HepG2 (cell line): ENCODE data around the gene ZNF174. TPM values are rescaled to one million over a fixed set of nuclear protein-coding genes. Genes with fewer than 3 reads are reported as not detected.

Source experiments
- HOXA7 ChIP-seq: sonication (generic); formaldehyde crosslinking; IDR thresholded peaks from 2 replicates; pipeline ENCODE4 v1.8.1; 2022; ENCODE audit warnings: mild to moderate bottlenecking, missing genetic modification reagents, moderate library complexity
- KMT2B ChIP-seq: IDR thresholded peaks from 2 replicates; pipeline ENCODE4 v1.6.1; 2016; ENCODE audit warnings: missing genetic modification reagents, missing compliant biosample characterization
- MAF1 ChIP-seq: sonication (generic); formaldehyde crosslinking; IDR thresholded peaks from 2 replicates; pipeline ENCODE4 v1.5.0; 2020; ENCODE audit warnings: missing genetic modification reagents, borderline replicate concordance
- MED8 ChIP-seq: sonication (generic); formaldehyde crosslinking; IDR thresholded peaks from 2 replicates; pipeline ENCODE4 v1.8.1; 2023; ENCODE audit warnings: mild to moderate bottlenecking, missing genetic modification reagents; ENCODE audit not compliant: insufficient replicate concordance
- NPAS2 ChIP-seq: sonication (generic); formaldehyde crosslinking; IDR thresholded peaks from 2 replicates; pipeline ENCODE4 v1.8.0; 2022; ENCODE audit warnings: mild to moderate bottlenecking, missing genetic modification reagents, borderline replicate concordance
- RBFOX2 ChIP-seq: fragments of 200-400 bp; formaldehyde crosslinking; IDR thresholded peaks from 2 replicates; pipeline ENCODE4 v1.6.1; 2017; ENCODE audit warnings: low read depth, mild to moderate bottlenecking, low read length
- TEAD3 ChIP-seq: optimal IDR thresholded peaks from 2 replicates; pipeline ENCODE3; 2016; ENCODE audit warnings: borderline replicate concordance
- ZBTB21 ChIP-seq: sonication (generic); formaldehyde crosslinking; IDR thresholded peaks from 2 replicates; pipeline ENCODE4 v1.4.0; 2020; ENCODE audit warnings: missing genetic modification reagents
- ZNF343 ChIP-seq: sonication (generic); formaldehyde crosslinking; IDR thresholded peaks from 2 replicates; pipeline ENCODE4 v1.4.0; 2020; ENCODE audit warnings: mild to moderate bottlenecking, missing genetic modification reagents
- polyA plus RNA-seq, 8 experiments: library from polyadenylated mRNA; depleted of rRNA in 3 of 8; stranded (reverse) in 7 of 8; unstranded in 1 of 8; fragments of >200 nt; fragmentation: Illumina TruSeq in 4 of 8; extraction: Trizol in 4 of 8; gene quantifications; 2 replicates each; pipeline versions ENCODE4 v1.2.1 to v1.2.3, GENCODE V29; 2011 to 2016; ENCODE audit warnings: low read depth in 4 of 8, missing spikeins in 1 of 8, mixed read lengths in 1 of 8; ENCODE audit not compliant: insufficient read depth in 1 of 8
- total RNA-seq, 5 experiments: library from RNA; depleted of rRNA; stranded (reverse); fragments of >200 nt; fragmentation: Illumina TruSeq; extraction: Trizol; gene quantifications; 2 replicates each; pipeline ENCODE4 v1.2.3, GENCODE V29; 2016; ENCODE audit warnings: low read depth in 1 of 5
- TF ChIP-seq, protein P1 (sequence below): IDR thresholded peaks from 2 replicates; pipeline ENCODE4 v1.6.1; 2016
- TF ChIP-seq, protein P2 (sequence below): sonication (generic); formaldehyde crosslinking; IDR thresholded peaks from 2 replicates; pipeline ENCODE4 v1.4.0; 2020; ENCODE audit warnings: missing genetic modification reagents
- TF ChIP-seq, protein P3 (sequence below): IDR thresholded peaks from 2 replicates; pipeline ENCODE4 v1.6.1; 2016; ENCODE audit warnings: low read depth, missing genetic modification reagents, missing compliant biosample characterization
- TF ChIP-seq, protein P4 (sequence below), 2 experiments: IDR thresholded peaks; 2 replicates each; pipeline ENCODE4 v1.6.1; 2011 to 2012; ENCODE audit warnings: low read length in 2 of 2, borderline replicate concordance in 1 of 2, low read depth in 1 of 2, mild to moderate bottlenecking in 1 of 2, moderate library complexity in 1 of 2

The ZNF174 gene
- total and polyA plus RNA-seq, 2 of the 13 experiments (the other 11 are each of a cell fraction or from before 2014, with no cell fraction given), result 8.3 to 10.6 TPM

DNA sequence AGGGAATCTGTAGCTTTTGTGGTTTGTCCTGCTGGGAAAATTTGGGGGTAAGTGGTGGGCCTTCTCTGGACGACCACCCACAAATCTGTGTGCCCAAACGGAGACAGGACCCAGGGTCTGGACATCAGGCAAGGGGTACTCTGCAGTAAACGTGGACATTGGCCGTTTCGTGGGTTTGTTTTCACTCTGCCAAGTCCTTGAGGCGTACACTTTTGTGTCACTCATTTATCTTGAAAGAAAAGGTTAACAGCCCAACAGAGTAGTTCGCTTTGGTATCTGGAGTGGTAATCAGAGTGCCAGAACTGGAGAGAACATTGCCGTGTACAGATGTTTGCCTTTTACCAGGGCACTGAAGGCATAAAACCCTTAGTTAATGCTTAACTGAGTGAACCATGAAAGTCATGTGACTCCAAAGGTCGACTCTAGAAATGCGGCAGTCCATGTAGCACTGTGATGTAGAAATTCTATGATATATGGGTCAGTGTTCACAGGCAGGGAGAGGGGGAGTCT, 57.9 kb downstream of the ZNF174 start (continued):
- TF ChIP-seq, protein P1, sequence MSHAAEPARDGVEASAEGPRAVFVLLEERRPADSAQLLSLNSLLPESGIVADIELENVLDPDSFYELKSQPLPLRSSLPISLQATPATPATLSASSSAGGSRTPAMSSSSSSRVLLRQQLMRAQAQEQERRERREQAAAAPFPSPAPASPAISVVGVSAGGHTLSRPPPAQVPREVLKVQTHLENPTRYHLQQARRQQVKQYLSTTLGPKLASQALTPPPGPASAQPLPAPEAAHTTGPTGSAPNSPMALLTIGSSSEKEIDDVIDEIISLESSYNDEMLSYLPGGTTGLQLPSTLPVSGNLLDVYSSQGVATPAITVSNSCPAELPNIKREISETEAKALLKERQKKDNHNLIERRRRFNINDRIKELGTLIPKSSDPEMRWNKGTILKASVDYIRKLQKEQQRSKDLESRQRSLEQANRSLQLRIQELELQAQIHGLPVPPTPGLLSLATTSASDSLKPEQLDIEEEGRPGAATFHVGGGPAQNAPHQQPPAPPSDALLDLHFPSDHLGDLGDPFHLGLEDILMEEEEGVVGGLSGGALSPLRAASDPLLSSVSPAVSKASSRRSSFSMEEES (CRISPR knock-in tag), result peak; percentile 95
- TF ChIP-seq, protein P2, sequence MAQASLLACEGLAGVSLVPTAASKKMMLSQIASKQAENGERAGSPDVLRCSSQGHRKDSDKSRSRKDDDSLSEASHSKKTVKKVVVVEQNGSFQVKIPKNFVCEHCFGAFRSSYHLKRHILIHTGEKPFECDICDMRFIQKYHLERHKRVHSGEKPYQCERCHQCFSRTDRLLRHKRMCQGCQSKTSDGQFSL, result no peak
- no peak for TF ChIP-seq RBFOX2
- TF ChIP-seq, protein P3, sequence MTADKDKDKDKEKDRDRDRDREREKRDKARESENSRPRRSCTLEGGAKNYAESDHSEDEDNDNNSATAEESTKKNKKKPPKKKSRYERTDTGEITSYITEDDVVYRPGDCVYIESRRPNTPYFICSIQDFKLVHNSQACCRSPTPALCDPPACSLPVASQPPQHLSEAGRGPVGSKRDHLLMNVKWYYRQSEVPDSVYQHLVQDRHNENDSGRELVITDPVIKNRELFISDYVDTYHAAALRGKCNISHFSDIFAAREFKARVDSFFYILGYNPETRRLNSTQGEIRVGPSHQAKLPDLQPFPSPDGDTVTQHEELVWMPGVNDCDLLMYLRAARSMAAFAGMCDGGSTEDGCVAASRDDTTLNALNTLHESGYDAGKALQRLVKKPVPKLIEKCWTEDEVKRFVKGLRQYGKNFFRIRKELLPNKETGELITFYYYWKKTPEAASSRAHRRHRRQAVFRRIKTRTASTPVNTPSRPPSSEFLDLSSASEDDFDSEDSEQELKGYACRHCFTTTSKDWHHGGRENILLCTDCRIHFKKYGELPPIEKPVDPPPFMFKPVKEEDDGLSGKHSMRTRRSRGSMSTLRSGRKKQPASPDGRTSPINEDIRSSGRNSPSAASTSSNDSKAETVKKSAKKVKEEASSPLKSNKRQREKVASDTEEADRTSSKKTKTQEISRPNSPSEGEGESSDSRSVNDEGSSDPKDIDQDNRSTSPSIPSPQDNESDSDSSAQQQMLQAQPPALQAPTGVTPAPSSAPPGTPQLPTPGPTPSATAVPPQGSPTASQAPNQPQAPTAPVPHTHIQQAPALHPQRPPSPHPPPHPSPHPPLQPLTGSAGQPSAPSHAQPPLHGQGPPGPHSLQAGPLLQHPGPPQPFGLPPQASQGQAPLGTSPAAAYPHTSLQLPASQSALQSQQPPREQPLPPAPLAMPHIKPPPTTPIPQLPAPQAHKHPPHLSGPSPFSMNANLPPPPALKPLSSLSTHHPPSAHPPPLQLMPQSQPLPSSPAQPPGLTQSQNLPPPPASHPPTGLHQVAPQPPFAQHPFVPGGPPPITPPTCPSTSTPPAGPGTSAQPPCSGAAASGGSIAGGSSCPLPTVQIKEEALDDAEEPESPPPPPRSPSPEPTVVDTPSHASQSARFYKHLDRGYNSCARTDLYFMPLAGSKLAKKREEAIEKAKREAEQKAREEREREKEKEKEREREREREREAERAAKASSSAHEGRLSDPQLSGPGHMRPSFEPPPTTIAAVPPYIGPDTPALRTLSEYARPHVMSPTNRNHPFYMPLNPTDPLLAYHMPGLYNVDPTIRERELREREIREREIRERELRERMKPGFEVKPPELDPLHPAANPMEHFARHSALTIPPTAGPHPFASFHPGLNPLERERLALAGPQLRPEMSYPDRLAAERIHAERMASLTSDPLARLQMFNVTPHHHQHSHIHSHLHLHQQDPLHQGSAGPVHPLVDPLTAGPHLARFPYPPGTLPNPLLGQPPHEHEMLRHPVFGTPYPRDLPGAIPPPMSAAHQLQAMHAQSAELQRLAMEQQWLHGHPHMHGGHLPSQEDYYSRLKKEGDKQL (CRISPR knock-in tag), result no peak
- TF ChIP-seq ZBTB21, result no peak
- no peak for TF ChIP-seq ZNF343
- no peak for TF ChIP-seq KMT2B
- no peak for TF ChIP-seq TEAD3
- no peak for TF ChIP-seq MAF1
- TF ChIP-seq, protein P4, sequence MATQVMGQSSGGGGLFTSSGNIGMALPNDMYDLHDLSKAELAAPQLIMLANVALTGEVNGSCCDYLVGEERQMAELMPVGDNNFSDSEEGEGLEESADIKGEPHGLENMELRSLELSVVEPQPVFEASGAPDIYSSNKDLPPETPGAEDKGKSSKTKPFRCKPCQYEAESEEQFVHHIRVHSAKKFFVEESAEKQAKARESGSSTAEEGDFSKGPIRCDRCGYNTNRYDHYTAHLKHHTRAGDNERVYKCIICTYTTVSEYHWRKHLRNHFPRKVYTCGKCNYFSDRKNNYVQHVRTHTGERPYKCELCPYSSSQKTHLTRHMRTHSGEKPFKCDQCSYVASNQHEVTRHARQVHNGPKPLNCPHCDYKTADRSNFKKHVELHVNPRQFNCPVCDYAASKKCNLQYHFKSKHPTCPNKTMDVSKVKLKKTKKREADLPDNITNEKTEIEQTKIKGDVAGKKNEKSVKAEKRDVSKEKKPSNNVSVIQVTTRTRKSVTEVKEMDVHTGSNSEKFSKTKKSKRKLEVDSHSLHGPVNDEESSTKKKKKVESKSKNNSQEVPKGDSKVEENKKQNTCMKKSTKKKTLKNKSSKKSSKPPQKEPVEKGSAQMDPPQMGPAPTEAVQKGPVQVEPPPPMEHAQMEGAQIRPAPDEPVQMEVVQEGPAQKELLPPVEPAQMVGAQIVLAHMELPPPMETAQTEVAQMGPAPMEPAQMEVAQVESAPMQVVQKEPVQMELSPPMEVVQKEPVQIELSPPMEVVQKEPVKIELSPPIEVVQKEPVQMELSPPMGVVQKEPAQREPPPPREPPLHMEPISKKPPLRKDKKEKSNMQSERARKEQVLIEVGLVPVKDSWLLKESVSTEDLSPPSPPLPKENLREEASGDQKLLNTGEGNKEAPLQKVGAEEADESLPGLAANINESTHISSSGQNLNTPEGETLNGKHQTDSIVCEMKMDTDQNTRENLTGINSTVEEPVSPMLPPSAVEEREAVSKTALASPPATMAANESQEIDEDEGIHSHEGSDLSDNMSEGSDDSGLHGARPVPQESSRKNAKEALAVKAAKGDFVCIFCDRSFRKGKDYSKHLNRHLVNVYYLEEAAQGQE (IDR thresholded peaks at IDR 0.05; ENCODE audit: borderline replicate concordance in 1 of 2, low read depth in 1 of 2, low read length in 2 of 2), result no peak
- no peak for TF ChIP-seq NPAS2 (CRISPR knock-in tag)
- TF ChIP-seq MED8, result no peak
- TF ChIP-seq HOXA7 (CRISPR knock-in tag), result no peak
